GM12878 (cell line): Measurements from ENCODE around the gene PLPP7. TPM values are rescaled to one million over a fixed set of nuclear protein-coding genes. Genes with fewer than 3 reads are reported as not detected.

Source experiments
- ATAC-seq: fragments of 200-7000 bp; cut with Tn5 transposase; 3 replicates; pipeline ENCODE4 v1.9.1; 2020; ENCODE audit warnings: mild to moderate bottlenecking, moderate library complexity
- BruUV-seq: library from RNA; stranded (reverse); fragments of 400-500 nt; replicated peaks from 2 replicates; lab custom pipeline; 2021; lab: Mats Ljungman, UMichigan
- CTCF ChIA-PET: fragments of 300-600 bp; sonication (Branson Sonifier 250); formaldehyde crosslinking; extraction: SDS; loops from one replicate; lab custom pipeline; 2021; ENCODE audit warnings: inconsistent platforms; lab: Yijun Ruan, JAX
- POLR2A ChIA-PET: fragments of 350-600 bp; formaldehyde crosslinking; extraction: SDS; loops from one replicate; lab custom pipeline; 2021; ENCODE audit warnings: inconsistent platforms; lab: Charles Lee
- RAD21 ChIA-PET: fragments of 300-600 bp; sonication (Branson Sonifier 250); formaldehyde crosslinking; loops from one replicate; lab custom pipeline; 2023; ENCODE audit warnings: antibody characterized with exemption; ENCODE audit not compliant: unreplicated experiment; lab: Charles Lee
- SMC1A ChIA-PET: fragments of 300-600 bp; sonication (Branson Sonifier 250); formaldehyde crosslinking; loops from one replicate; lab custom pipeline; 2023; ENCODE audit not compliant: unreplicated experiment, uncharacterized antibody; lab: Charles Lee
- DNase-seq: peaks from one replicate; pipeline ENCODE4 v3.0.0-alpha.2; 2011; ENCODE audit warnings: low read depth, low spot score
- FAIRE-seq: peaks from 3 replicates; lab custom pipeline; 2011; peaks lifted over from hg19 to GRCh38; lab: Jason Lieb, UNC
- H2AFZ ChIP-seq: 2 replicates; pipeline ENCODE4 v1.6.0; 2011; ENCODE audit warnings: low read depth, low read length, control low read depth; ENCODE audit not compliant: control insufficient read depth
- H3K27ac ChIP-seq: 2 replicates; pipeline ENCODE4 v1.5.1; 2011; ENCODE audit warnings: control low read depth; ENCODE audit not compliant: control insufficient read depth, insufficient read depth
- H3K27me3 ChIP-seq, 2 experiments: replicated peaks in 1 of 2; 2 replicates each; pipeline versions ENCODE4 v1.6.0 to v1.6.1; 2011; ENCODE audit warnings: low read length in 1 of 2; ENCODE audit not compliant: control insufficient read depth in 2 of 2, insufficient read depth in 2 of 2
- H3K36me3 ChIP-seq, 2 experiments: 2 replicates each; pipeline ENCODE4 v1.5.1; 2011; ENCODE audit warnings: low read length in 1 of 2; ENCODE audit not compliant: control insufficient read depth in 2 of 2, insufficient read depth in 2 of 2
- H3K4me1 ChIP-seq: 2 replicates; pipeline ENCODE4 v1.6.1; 2011; ENCODE audit warnings: mild to moderate bottlenecking, low read length, moderate library complexity, mixed read lengths; ENCODE audit not compliant: control insufficient read depth, insufficient read depth
- H3K4me2 ChIP-seq: 2 replicates; pipeline ENCODE4 v1.6.0; 2011; ENCODE audit warnings: control low read depth; ENCODE audit not compliant: control insufficient read depth, insufficient read depth
- H3K4me3 ChIP-seq: fragments of 200-600 bp; sonication (generic); 2 replicates; pipeline ENCODE4 v1.5.1; 2016
- H3K79me2 ChIP-seq: 2 replicates; pipeline ENCODE4 v1.6.0; 2011; ENCODE audit warnings: low read length; ENCODE audit not compliant: control insufficient read depth, insufficient read depth
- H3K9ac ChIP-seq: 2 replicates; pipeline ENCODE4 v1.8.0; 2011; ENCODE audit warnings: low read length, control low read depth, mixed read lengths; ENCODE audit not compliant: control insufficient read depth, insufficient read depth
- H3K9me3 ChIP-seq: replicated peaks from 3 replicates; pipeline ENCODE4 v1.5.1; 2011; ENCODE audit warnings: mild to moderate bottlenecking, low read length; ENCODE audit not compliant: control insufficient read depth, insufficient read depth
- H4K20me1 ChIP-seq: 2 replicates; pipeline ENCODE4 v1.6.0; 2011; ENCODE audit not compliant: control insufficient read depth, insufficient read depth
- CBX5 ChIP-seq: sonication (generic); IDR thresholded peaks from 2 replicates; pipeline ENCODE4 v1.6.1; 2016; ENCODE audit warnings: low read depth, moderate library complexity, mild to moderate bottlenecking, inconsistent platforms
- CHD4 ChIP-seq: fragments of 200-600 bp; sonication (generic); IDR thresholded peaks from 2 replicates; pipeline ENCODE4 v1.6.1; 2016; ENCODE audit warnings: mild to moderate bottlenecking
- ZNF24 ChIP-seq: fragments of 450-650 bp; IDR thresholded peaks from 2 replicates; pipeline ENCODE4 v1.6.1; 2017; ENCODE audit warnings: antibody characterized with exemption, mild to moderate bottlenecking
- WGBS: methylation state at CpG from one replicate; pipeline ENCODE4 v1.1.6; 2016; ENCODE audit warnings: low lambda C conversion rate; ENCODE audit not compliant: insufficient replicate concordance, insufficient coverage; ENCODE audit errors: missing lambda C conversion rate; 5-methylcytosine and 5-hydroxymethylcytosine counted together
- in situ Hi-C: fragments of 300-500 bp; cut with MboI; formaldehyde crosslinking; loops from 9 replicates; pipeline ENCODE4 v1.14.3; 2018; ENCODE audit warnings: mixed read lengths
- intact Hi-C: fragments of 100-400 bp; cut with micrococcal nuclease; formaldehyde crosslinking; loops from one replicate; pipeline ENCODE4 v1.14.2; 2022; ENCODE audit not compliant: unreplicated experiment
- polyA plus RNA-seq, 11 experiments: library from polyadenylated mRNA; depleted of rRNA in 4 of 11; unstranded in 6 of 11; stranded (reverse) in 5 of 11; fragments of >200 nt; fragmentation: Nextera tagmentation in 4 of 11; fragmentation: Illumina TruSeq in 1 of 11; extraction: Ambion mirVana in 4 of 11; extraction: Trizol in 1 of 11; gene quantifications; 1 replicate in 1 of 11; 2 replicates in 10 of 11; pipeline versions ENCODE4 v1.2.1 to v1.2.3, GENCODE V29; 2011 to 2016; ENCODE audit warnings: inconsistent platforms in 2 of 11, missing spikeins in 2 of 11, low read depth in 1 of 11
- total RNA-seq, 4 experiments: library from RNA; depleted of rRNA in 3 of 4; stranded (reverse); fragments of >200 nt in 3 of 4; fragmentation: Illumina TruSeq in 1 of 4; extraction: Trizol in 1 of 4; gene quantifications; 2 replicates each; pipeline versions ENCODE4 v1.2.1 to v1.2.3, GENCODE V29; 2013 to 2021
- TF ChIP-seq, protein P1 (sequence below): IDR thresholded peaks from 2 replicates; pipeline ENCODE4 v1.6.1; 2012; ENCODE audit warnings: low read length, inconsistent platforms
- TF ChIP-seq, protein P2 (sequence below): fragments of 450-650 bp; IDR thresholded peaks from 2 replicates; pipeline ENCODE4 v1.6.1; 2016; ENCODE audit warnings: mild to moderate bottlenecking
- TF ChIP-seq, protein P3 (sequence below): IDR thresholded peaks from 2 replicates; pipeline ENCODE4 v1.6.1; 2011; ENCODE audit warnings: borderline replicate concordance, low read depth, mild to moderate bottlenecking, moderate library complexity, low read length; ENCODE audit not compliant: insufficient read depth, poor library complexity, severe bottlenecking

Gene PLPP7
- total and polyA plus RNA-seq, 10 of the 15 experiments (the other 5 are each of a cell fraction or from before 2014, with no cell fraction given): 0.05 to 1.0 (median 0.40) TPM; not detected in 3

DNA sequence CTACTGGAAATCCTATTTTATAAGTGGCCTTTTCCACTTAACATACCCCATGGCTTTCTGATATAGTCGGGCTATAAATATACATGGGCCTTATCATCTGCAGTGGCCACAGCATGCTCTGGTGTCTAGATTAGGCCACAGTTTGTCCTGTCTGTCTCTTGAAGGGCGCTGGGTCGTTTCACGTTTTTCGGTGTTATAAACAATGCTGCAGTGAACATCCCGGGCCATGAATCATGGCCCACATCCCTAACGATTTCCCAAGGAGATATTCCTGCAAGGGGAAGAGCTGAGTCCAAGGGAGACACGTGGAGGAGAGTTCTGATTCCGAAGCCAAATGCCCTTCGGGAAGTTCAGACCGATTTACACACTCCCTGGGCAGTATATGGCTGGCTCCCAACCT lies 8.4 kb downstream of the PLPP7 start:
- Histone ChIP-seq H3K4me1 (no peaks in the 10 kb centered on the region), H2AFZ (no peak overlapping the region), H3K9ac (no peak overlapping the region), H3K4me3 (no peak overlapping the region), H3K27ac (no peak overlapping the region), H3K79me2 (no peaks in the 10 kb centered on the region), H4K20me1 (no peaks in the 10 kb centered on the region; the same call in 1 of the 2 replicates), H3K27me3 (no peaks in the 10 kb centered on the region), H3K9me3 (no peaks in the 10 kb centered on the region), H3K36me3 (no peaks in the 10 kb centered on the region), H3K4me2 (no peak overlapping the region)
- intact Hi-C loops (no loop called here), in situ Hi-C loops (no loop called here)
- no TSS peak for BruUV-seq
- CTCF ChIA-PET: no interaction called here
- RAD21 ChIA-PET: no interaction called here
- POLR2A ChIA-PET: interaction anchor here (0.6 kb wide), 1 partner anchor 13 kb away, joined by 9 read pairs; no protein-coding TSS in a partner anchor
- SMC1A ChIA-PET: no interaction called here
- TF ChIP-seq CHD4: no peak
- no peak for TF ChIP-seq ZNF24
- TF ChIP-seq, protein P1, sequence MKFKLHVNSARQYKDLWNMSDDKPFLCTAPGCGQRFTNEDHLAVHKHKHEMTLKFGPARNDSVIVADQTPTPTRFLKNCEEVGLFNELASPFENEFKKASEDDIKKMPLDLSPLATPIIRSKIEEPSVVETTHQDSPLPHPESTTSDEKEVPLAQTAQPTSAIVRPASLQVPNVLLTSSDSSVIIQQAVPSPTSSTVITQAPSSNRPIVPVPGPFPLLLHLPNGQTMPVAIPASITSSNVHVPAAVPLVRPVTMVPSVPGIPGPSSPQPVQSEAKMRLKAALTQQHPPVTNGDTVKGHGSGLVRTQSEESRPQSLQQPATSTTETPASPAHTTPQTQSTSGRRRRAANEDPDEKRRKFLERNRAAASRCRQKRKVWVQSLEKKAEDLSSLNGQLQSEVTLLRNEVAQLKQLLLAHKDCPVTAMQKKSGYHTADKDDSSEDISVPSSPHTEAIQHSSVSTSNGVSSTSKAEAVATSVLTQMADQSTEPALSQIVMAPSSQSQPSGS: no peak
- no peak for TF ChIP-seq CBX5
- TF ChIP-seq, protein P2, sequence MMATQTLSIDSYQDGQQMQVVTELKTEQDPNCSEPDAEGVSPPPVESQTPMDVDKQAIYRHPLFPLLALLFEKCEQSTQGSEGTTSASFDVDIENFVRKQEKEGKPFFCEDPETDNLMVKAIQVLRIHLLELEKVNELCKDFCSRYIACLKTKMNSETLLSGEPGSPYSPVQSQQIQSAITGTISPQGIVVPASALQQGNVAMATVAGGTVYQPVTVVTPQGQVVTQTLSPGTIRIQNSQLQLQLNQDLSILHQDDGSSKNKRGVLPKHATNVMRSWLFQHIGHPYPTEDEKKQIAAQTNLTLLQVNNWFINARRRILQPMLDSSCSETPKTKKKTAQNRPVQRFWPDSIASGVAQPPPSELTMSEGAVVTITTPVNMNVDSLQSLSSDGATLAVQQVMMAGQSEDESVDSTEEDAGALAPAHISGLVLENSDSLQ: no peak
- TF ChIP-seq, protein P3, sequence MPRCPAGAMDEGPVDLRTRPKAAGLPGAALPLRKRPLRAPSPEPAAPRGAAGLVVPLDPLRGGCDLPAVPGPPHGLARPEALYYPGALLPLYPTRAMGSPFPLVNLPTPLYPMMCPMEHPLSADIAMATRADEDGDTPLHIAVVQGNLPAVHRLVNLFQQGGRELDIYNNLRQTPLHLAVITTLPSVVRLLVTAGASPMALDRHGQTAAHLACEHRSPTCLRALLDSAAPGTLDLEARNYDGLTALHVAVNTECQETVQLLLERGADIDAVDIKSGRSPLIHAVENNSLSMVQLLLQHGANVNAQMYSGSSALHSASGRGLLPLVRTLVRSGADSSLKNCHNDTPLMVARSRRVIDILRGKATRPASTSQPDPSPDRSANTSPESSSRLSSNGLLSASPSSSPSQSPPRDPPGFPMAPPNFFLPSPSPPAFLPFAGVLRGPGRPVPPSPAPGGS: no peak
- no peak for DNase-seq
- 38% methylated on average over 11 of the region's 11 CpGs for WGBS
- no peak for ATAC-seq
- FAIRE-seq: no peak
